Lung (tissue), 12 donors: ENCODE results near the gene ZNF892. TPM values are rescaled to one million over a fixed set of nuclear protein-coding genes. Genes with fewer than 3 reads are reported as not detected.
"Not testable (repeated sequence)": the region's sequence is repeated elsewhere in the genome, so short reads cannot be mapped to it uniquely, and the experiment has no call there.

Experiments
- ATAC-seq: fragments of 200-7000 bp; cut with Tn5 transposase; one replicate; pipeline ENCODE4 v1.9.1; 2020; ENCODE audit warnings: moderate number of reproducible peaks; ENCODE audit not compliant: insufficient read depth, low FRiP score
- DNase-seq, 3 donors: peaks; one replicate each; pipeline ENCODE4 v3.0.0-alpha.2; 2013 to 2017
- H3K27ac ChIP-seq, 2 donors: one replicate each; pipeline ENCODE4 v1.5.1; 2013; ENCODE audit warnings: mild to moderate bottlenecking in 2 of 2, moderate library complexity in 2 of 2, control low read depth in 1 of 2, inconsistent platforms in 1 of 2, low read depth in 1 of 2, low read length in 1 of 2
- H3K27me3 ChIP-seq, 3 donors: one replicate each; pipeline ENCODE4 v1.5.1; 2013; ENCODE audit warnings: low read length in 2 of 3; ENCODE audit not compliant: control insufficient read depth in 3 of 3, insufficient read depth in 3 of 3
- H3K36me3 ChIP-seq, 4 donors: one replicate each; pipeline ENCODE4 v1.5.1; 2013; ENCODE audit warnings: low read length in 4 of 4, mild to moderate bottlenecking in 1 of 4, moderate library complexity in 1 of 4; ENCODE audit not compliant: control insufficient read depth in 4 of 4, insufficient read depth in 4 of 4
- H3K4me1 ChIP-seq, 5 donors: one replicate each; pipeline ENCODE4 v1.5.1; 2013; ENCODE audit warnings: low read length in 5 of 5, mild to moderate bottlenecking in 2 of 5, moderate library complexity in 1 of 5; ENCODE audit not compliant: control insufficient read depth in 5 of 5, insufficient read depth in 5 of 5
- H3K4me3 ChIP-seq: one replicate; pipeline ENCODE4 v1.5.1; 2013; ENCODE audit warnings: mild to moderate bottlenecking, control low read depth, moderate library complexity
- H3K9ac ChIP-seq, 2 donors: one replicate each; pipeline ENCODE4 v1.5.1; 2013; ENCODE audit warnings: low read length in 2 of 2, control low read depth in 1 of 2; ENCODE audit not compliant: insufficient read depth in 1 of 2
- H3K9me3 ChIP-seq, 4 donors: one replicate each; pipeline ENCODE4 v1.5.1; 2013; ENCODE audit warnings: low read length in 3 of 4, mild to moderate bottlenecking in 1 of 4, moderate library complexity in 1 of 4; ENCODE audit not compliant: control insufficient read depth in 4 of 4, insufficient read depth in 3 of 4
- WGBS, 2 donors: extraction: QIAGEN DNeasy Blood & Tissue Kit; methylation state at CpG; one replicate each; pipeline ENCODE4 v1.1.7; 2013; 5-methylcytosine and 5-hydroxymethylcytosine counted together
- polyA plus RNA-seq, 2 donors: library from polyadenylated mRNA; stranded (reverse); fragments of 200-250 nt; gene quantifications; one replicate each; pipeline ENCODE4 v1.2.1, GENCODE V29; 2013
- total RNA-seq, 2 donors: library from RNA; depleted of rRNA in 1 of 2; stranded (reverse); fragments of >200 nt in 1 of 2; gene quantifications; one replicate each; pipeline ENCODE4 v1.2.1, GENCODE V29; 2014 to 2021
- TF ChIP-seq, protein P1 (sequence below): IDR thresholded peaks from 2 replicates; pipeline ENCODE4 v1.5.1; 2012; ENCODE audit warnings: mild to moderate bottlenecking; ENCODE audit errors: control extremely low read depth, extremely low read depth
- donor health status: control.
- donor health status: control.
- donor health status: Bipolar disorder and iron deficiency.
- donor health status: healthy.
- donor health status: DM: yes; HTN: yes; CAD: no.

ZNF892 gene
- total and polyA plus RNA-seq, 4 donors, result 0.24 to 7.0 (median 1.6) TPM

DNA sequence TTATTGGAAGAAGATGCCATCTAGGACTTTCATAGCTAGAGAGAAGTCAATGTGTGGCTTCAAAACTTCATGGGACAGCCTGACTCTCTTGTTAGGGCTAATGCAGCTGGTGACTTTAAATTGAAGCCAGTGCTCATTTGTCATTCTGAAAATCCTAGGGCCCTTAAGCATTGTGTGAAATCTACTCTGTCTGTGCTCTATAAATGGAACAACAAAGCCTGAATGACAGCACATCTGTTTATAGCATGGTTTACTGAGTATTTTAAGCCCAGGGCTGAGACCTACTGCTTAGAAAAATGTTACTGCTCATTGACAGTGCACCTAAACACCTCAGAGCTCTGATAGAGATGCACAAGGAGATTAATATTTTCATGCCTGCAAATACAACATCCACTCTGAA, 30.8 kb downstream of the ZNF892 start:
- Histone ChIP-seq H3K4me1 (peaks cover 0 to 2% (median 0%) of the 10 kb centered on the region in 5 donors), H3K27me3 (no peaks in the 10 kb centered on the region), H3K4me3 (no peak overlapping the region), H3K36me3 (no peaks in the 10 kb centered on the region), H3K9ac (no peak overlapping the region), H3K9me3 (peaks cover 0 to 22% (median 11%) of the 10 kb centered on the region in 4 donors), H3K27ac (no peak overlapping the region)
- DNase-seq (no peak), ATAC-seq (no peak)
- TF ChIP-seq, protein P1, sequence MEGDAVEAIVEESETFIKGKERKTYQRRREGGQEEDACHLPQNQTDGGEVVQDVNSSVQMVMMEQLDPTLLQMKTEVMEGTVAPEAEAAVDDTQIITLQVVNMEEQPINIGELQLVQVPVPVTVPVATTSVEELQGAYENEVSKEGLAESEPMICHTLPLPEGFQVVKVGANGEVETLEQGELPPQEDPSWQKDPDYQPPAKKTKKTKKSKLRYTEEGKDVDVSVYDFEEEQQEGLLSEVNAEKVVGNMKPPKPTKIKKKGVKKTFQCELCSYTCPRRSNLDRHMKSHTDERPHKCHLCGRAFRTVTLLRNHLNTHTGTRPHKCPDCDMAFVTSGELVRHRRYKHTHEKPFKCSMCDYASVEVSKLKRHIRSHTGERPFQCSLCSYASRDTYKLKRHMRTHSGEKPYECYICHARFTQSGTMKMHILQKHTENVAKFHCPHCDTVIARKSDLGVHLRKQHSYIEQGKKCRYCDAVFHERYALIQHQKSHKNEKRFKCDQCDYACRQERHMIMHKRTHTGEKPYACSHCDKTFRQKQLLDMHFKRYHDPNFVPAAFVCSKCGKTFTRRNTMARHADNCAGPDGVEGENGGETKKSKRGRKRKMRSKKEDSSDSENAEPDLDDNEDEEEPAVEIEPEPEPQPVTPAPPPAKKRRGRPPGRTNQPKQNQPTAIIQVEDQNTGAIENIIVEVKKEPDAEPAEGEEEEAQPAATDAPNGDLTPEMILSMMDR, result no peak

DNA sequence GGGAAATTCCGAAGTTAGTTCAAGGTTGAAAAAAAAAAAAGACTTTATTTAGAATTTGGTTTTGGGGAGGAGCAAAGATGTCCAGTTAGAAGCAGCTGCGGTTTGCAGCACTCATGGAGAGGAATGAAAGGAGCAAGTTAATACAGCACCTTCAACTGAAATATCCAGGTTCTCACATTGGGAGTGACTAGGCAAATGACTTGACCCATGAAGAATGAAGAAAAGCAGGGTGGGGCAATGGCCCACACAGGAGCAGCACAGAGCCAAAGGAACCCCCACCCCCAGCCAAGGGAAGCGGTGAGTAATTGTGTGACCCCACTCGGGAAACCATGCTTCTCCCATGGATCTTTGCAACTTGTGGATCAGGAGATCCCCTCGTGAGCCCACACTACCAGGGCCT, 32.8 kb downstream of the ZNF892 start:
- Histone ChIP-seq H3K9me3 (peaks cover 0 to 18% (median 11%) of the 10 kb centered on the region in 4 donors), H3K4me1 (no peaks in the 10 kb centered on the region), H3K27me3 (no peaks in the 10 kb centered on the region), H3K9ac (no peak overlapping the region), H3K36me3 (no peaks in the 10 kb centered on the region), H3K27ac (no peak overlapping the region), H3K4me3 (no peak overlapping the region)
- 93 to 98% methylated on average over 5 of the region's 5 CpGs for WGBS, 2 donors
- no peak for ATAC-seq
- TF ChIP-seq, protein P1, result no peak
- no peak for DNase-seq

DNA sequence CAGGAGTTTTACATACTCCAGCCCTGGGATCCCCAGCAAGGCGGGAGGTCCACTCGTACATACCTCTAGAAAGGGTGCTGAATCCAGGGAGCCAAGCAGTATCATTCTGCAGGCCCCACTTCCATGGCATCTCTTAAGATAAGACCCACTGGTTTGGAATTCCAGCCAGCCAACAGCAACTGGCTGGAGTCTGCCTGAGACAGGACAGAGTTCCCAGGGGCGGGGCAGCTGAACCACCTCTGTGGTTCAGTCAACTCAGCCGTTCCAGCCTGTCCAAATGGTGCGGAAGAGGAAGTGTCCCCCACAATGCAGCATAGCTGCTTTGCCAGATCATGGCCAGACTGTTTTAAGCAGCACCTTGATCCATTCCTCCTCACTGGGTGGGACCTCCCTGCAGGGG, 33.2 kb downstream of the ZNF892 start:
- DNase-seq, result no peak
- TF ChIP-seq, protein P1, result no peak
- peaks cover 0 to 16% (median 10%) of the 10 kb centered on the region in 4 donors for H3K9me3 ChIP-seq
- H3K27me3 ChIP-seq, result no peaks in the 10 kb centered on the region
- 95 to 96% methylated on average over 5 of the region's 5 CpGs for WGBS, 2 donors
- H3K4me3 ChIP-seq, result no peak overlapping the region
- H3K4me1 ChIP-seq, result no peaks in the 10 kb centered on the region
- H3K9ac ChIP-seq, result no peak overlapping the region
- H3K36me3 ChIP-seq, result no peaks in the 10 kb centered on the region
- no peak for ATAC-seq
- H3K27ac ChIP-seq, result no peak overlapping the region

DNA sequence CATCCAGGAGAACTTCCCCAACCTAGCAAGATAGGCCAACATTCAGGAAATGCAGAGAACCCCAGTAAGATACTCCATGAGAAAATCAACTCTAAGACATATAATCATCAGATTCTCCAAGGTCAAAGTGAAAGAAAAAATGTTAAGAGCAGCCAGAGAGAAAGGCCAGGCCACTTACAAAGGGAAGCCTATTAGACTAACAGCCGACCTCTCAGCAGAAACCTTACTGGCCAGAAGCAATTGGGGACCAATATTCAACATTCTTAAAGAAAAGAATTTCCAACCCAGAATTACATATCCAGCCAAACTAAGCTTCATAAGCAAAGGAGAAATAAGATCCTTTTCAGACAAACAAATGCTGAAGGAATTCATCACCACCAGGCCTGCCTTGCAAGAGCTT, 34.8 kb downstream of the ZNF892 start:
- not testable (repeated sequence) for H3K9ac ChIP-seq, H3K27me3 ChIP-seq, DNase-seq, H3K4me3 ChIP-seq, H3K36me3 ChIP-seq, ATAC-seq, H3K4me1 ChIP-seq, H3K27ac ChIP-seq
- WGBS, 2 donors, result 93% methylated on average over 1 of the region's 1 CpG
- H3K9me3 ChIP-seq, result peaks cover 0 to 16% (median 10%) of the 10 kb centered on the region in 4 donors

Other genes with a start within 250 kb of the ZNF892 start
- gene MAL, start 181.8 kb upstream of the ZNF892 start, total RNA-seq, result 10 to 100 TPM in 1 of 2 donors, 1 to 10 TPM in 1; 1.3 to 19.0 TPM
- 10 to 100 TPM in 1 of 2 donors, 1 to 10 TPM in 1; 8.7 to 12.3 TPM for gene MAL, start 181.8 kb upstream of the ZNF892 start, polyA plus RNA-seq
- 10 to 100 TPM; 45.8 to 74.5 TPM for gene MRPS5, start 85.7 kb upstream of the ZNF892 start, total RNA-seq
- 10 to 100 TPM; 54.8 to 75.7 TPM for gene MRPS5, start 85.7 kb upstream of the ZNF892 start, polyA plus RNA-seq
- gene ZNF514, start 47.7 kb upstream of the ZNF892 start, total RNA-seq, result 10 to 100 TPM; 18.9 to 38.4 TPM
- gene ZNF514, start 47.7 kb upstream of the ZNF892 start, polyA plus RNA-seq, result 1 to 10 TPM; 5.0 to 6.8 TPM
- gene ZNF2, start 41.7 kb upstream of the ZNF892 start, total RNA-seq, result 1 to 10 TPM; 4.4 to 4.7 TPM
- gene ZNF2, start 41.7 kb upstream of the ZNF892 start, polyA plus RNA-seq, result 1 to 10 TPM; 1.8 TPM
- gene PROM2, start 66.9 kb downstream of the ZNF892 start, total RNA-seq, result 10 to 100 TPM in 1 of 2 donors, 1 to 10 TPM in 1; 5.5 to 11.5 TPM
- gene PROM2, start 66.9 kb downstream of the ZNF892 start, polyA plus RNA-seq, result 1 to 10 TPM; 4.1 to 4.9 TPM
- gene KCNIP3, start 89.8 kb downstream of the ZNF892 start, total RNA-seq, result 1 to 10 TPM; 1.8 to 2.4 TPM
- gene KCNIP3, start 89.8 kb downstream of the ZNF892 start, polyA plus RNA-seq, result 1 to 10 TPM; 1.8 to 2.7 TPM
- 10 to 100 TPM; 20.8 to 38.3 TPM for gene FAHD2A, start 195.2 kb downstream of the ZNF892 start, total RNA-seq
- gene FAHD2A, start 195.2 kb downstream of the ZNF892 start, polyA plus RNA-seq, result 10 to 100 TPM; 12.6 to 18.3 TPM